Measurements from ENCODE around the gene HELZ.

DNA sequence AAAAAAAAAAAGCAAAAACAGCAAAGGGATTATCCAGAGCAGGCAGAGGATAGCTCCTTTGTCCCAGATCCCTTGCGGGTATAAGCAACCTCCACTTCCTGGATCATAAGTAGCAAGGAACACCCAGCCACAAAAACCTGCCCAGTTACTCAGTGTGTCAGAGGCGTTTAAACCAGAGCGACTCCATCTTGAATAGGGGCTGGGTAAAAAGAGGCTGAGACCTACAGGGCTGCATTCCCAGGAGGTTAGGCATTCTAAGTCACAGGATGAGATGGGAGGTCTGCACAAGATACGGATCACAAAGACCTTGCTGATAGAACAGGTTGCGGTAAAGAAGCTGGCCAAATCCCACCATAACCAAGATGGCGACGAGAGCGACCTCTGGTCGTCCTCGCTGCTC lies 33.4 kb upstream of the HELZ start:
- TF ChIP-seq EZH2phosphoT487 (IDR thresholded peaks at IDR 0.05; ENCODE audit: insufficient read depth, low read depth) (no peak), EZH2 (IDR thresholded peaks at IDR 0.05; ENCODE audit: insufficient read depth, poor library complexity, severe bottlenecking) (no peak)
